HepG2 (cell line): ENCODE measurements around the gene SART1.

Experiments
- ADNP ChIP-seq: sonication (generic); formaldehyde crosslinking; IDR thresholded peaks from 2 replicates; pipeline ENCODE4 v1.4.0; 2020; ENCODE audit warnings: missing genetic modification reagents
- EHMT2 ChIP-seq: fragments of 200-600 bp; sonication (generic); IDR thresholded peaks from 2 replicates; pipeline ENCODE4 v1.7.0; 2017; ENCODE audit warnings: antibody characterized with exemption, low read depth, low read length, borderline replicate concordance
- JUND ChIP-seq: sonication (generic); formaldehyde crosslinking; IDR thresholded peaks from 2 replicates; pipeline ENCODE4 v1.8.0; 2022; ENCODE audit warnings: mild to moderate bottlenecking, missing genetic modification reagents
- POLR2A ChIP-seq, 2 experiments: IDR thresholded peaks; 2 replicates each; pipeline ENCODE4 v1.6.1; 2011; ENCODE audit warnings: low read depth in 2 of 2, low read length in 2 of 2, mild to moderate bottlenecking in 1 of 2, moderate library complexity in 1 of 2; ENCODE audit not compliant: insufficient read depth in 1 of 2
- RFX5 ChIP-seq: IDR thresholded peaks from 2 replicates; pipeline ENCODE4 v1.6.1; 2011; ENCODE audit warnings: low read depth, low read length, improper control_type of control experiment
- TAF15 ChIP-seq: fragments of 200-400 bp; formaldehyde crosslinking; IDR thresholded peaks from one replicate; pipeline ENCODE4 v1.6.1; 2018; ENCODE audit warnings: mild to moderate bottlenecking, low read depth, low read length; ENCODE audit not compliant: poor library complexity, severe bottlenecking
- ZNF101 ChIP-seq: sonication (generic); formaldehyde crosslinking; IDR thresholded peaks from 2 replicates; pipeline ENCODE4 v1.4.0; 2020; ENCODE audit warnings: mild to moderate bottlenecking, low read depth, missing genetic modification reagents, borderline replicate concordance
- ZNF24 ChIP-seq: fragments of 450-650 bp; IDR thresholded peaks from 2 replicates; pipeline ENCODE4 v1.6.1; 2017; ENCODE audit warnings: antibody characterized with exemption, mild to moderate bottlenecking
- ZNF550 ChIP-seq: sonication (generic); formaldehyde crosslinking; IDR thresholded peaks from 2 replicates; pipeline ENCODE4 v1.4.0; 2020; ENCODE audit warnings: mild to moderate bottlenecking, missing genetic modification reagents, borderline replicate concordance
- TF ChIP-seq, protein P1 (sequence below): sonication (generic); formaldehyde crosslinking; IDR thresholded peaks from 2 replicates; pipeline ENCODE4 v1.5.0; 2020; ENCODE audit warnings: mild to moderate bottlenecking, missing genetic modification reagents
- TF ChIP-seq, protein P2 (sequence below), 2 experiments: sonication (generic) in 1 of 2; formaldehyde crosslinking in 1 of 2; IDR thresholded peaks; 2 replicates each; pipeline versions ENCODE4 v1.4.0 to v1.6.1; 2018 to 2020; ENCODE audit warnings: missing genetic modification reagents in 2 of 2, borderline replicate concordance in 1 of 2, low read depth in 1 of 2, mild to moderate bottlenecking in 1 of 2, missing biosample characterization in 1 of 2
- TF ChIP-seq, protein P3 (sequence below): sonication (generic); formaldehyde crosslinking; IDR thresholded peaks from 2 replicates; pipeline ENCODE4 v1.4.0; 2020; ENCODE audit warnings: low read depth, mild to moderate bottlenecking, missing genetic modification reagents

DNA sequence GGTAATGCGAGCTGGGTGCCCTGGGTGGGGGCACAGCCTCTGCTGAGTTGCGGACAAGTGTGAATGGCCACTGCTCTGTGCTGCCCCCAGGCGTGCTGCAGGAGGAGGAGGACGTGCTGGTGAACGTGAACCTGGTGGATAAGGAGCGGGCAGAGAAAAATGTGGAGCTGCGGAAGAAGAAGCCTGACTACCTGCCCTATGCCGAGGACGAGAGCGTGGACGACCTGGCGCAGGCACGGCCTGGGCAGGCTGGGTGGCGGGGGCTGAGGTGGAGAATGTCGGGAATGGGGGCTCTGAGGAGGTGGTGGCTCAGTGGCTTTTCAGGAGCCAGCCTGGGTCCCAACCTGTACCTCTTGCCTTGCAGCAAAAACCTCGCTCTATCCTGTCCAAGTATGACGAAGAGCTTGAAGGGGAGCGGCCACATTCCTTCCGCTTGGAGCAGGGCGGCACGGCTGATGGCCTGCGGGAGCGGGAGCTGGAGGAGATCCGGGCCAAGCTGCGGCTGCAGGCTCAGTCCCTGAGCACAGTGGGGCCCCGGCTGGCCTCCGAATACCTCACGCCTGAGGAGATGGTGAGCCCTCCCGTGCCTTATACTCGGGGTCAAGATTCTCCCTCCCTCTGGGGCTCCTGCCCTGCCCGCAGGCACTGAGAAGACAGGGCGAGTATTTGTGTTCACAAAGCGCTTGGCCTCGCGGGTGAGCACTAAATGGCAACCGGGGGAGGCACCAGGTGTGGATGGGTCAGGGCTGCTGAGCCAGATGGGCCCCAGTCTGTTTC is 4.6 kb downstream of the SART1 start:
- TF ChIP-seq JUND (CRISPR knock-in tag) (no peak), EHMT2 (no peak), POLR2A (IDR thresholded peaks at IDR 0.05; ENCODE audit: insufficient read depth in 1 of 2, low read depth in 2 of 2, low read length in 2 of 2) (no peak), RFX5 (no peak), ZNF24 (no peak), ADNP (CRISPR knock-in tag) (no peak), TAF15 (no peak), ZNF550 (CRISPR knock-in tag) (no peak), ZNF101 (CRISPR knock-in tag) (no peak)
- TF ChIP-seq, protein P1, sequence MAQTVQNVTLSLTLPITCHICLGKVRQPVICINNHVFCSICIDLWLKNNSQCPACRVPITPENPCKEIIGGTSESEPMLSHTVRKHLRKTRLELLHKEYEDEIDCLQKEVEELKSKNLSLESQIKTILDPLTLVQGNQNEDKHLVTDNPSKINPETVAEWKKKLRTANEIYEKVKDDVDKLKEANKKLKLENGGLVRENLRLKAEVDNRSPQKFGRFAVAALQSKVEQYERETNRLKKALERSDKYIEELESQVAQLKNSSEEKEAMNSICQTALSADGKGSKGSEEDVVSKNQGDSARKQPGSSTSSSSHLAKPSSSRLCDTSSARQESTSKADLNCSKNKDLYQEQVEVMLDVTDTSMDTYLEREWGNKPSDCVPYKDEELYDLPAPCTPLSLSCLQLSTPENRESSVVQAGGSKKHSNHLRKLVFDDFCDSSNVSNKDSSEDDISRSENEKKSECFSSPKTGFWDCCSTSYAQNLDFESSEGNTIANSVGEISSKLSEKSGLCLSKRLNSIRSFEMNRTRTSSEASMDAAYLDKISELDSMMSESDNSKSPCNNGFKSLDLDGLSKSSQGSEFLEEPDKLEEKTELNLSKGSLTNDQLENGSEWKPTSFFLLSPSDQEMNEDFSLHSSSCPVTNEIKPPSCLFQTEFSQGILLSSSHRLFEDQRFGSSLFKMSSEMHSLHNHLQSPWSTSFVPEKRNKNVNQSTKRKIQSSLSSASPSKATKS (CRISPR knock-in tag): no peak
- TF ChIP-seq, protein P2, sequence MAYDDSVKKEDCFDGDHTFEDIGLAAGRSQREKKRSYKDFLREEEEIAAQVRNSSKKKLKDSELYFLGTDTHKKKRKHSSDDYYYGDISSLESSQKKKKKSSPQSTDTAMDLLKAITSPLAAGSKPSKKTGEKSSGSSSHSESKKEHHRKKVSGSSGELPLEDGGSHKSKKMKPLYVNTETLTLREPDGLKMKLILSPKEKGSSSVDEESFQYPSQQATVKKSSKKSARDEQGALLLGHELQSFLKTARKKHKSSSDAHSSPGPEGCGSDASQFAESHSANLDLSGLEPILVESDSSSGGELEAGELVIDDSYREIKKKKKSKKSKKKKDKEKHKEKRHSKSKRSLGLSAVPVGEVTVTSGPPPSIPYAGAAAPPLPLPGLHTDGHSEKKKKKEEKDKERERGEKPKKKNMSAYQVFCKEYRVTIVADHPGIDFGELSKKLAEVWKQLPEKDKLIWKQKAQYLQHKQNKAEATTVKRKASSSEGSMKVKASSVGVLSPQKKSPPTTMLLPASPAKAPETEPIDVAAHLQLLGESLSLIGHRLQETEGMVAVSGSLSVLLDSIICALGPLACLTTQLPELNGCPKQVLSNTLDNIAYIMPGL (CRISPR knock-in tag; IDR thresholded peaks at IDR 0.05; ENCODE audit: borderline replicate concordance in 1 of 2, low read depth in 1 of 2): no peak
- TF ChIP-seq, protein P3, sequence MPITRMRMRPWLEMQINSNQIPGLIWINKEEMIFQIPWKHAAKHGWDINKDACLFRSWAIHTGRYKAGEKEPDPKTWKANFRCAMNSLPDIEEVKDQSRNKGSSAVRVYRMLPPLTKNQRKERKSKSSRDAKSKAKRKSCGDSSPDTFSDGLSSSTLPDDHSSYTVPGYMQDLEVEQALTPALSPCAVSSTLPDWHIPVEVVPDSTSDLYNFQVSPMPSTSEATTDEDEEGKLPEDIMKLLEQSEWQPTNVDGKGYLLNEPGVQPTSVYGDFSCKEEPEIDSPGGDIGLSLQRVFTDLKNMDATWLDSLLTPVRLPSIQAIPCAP: no peak
